Measurements from ENCODE around the gene ALDH7A1.

GRCh38 chr5:126484253-126484652 lies 110.8 kb downstream of the ALDH7A1 start:
- TF ChIP-seq CTCF (IDR thresholded peaks at IDR 0.05; ENCODE audit: low read length) = no peak
- TF ChIP-seq EZH2 (optimal IDR thresholded peaks at IDR 0.05; ENCODE audit: low read depth, low read length) = no peak
